GM21717 (cell line): ENCODE data around the gene PTPN5.

Source experiments
- ATAC-seq: cut with Tn5 transposase; IDR thresholded peaks from one replicate; pipeline ENCODE4 v1.9.1; 2021; ENCODE audit warnings: mild to moderate bottlenecking, moderate library complexity; ENCODE audit not compliant: unreplicated experiment

Gene PTPN5

GRCh38 chr11:18743365-18743764, 48.2 kb downstream of the PTPN5 start:
- ATAC-seq = no peak

- no peak for ATAC-seq
Observed at GRCh38 chr11:18741783-18742182, 49.8 kb downstream of the PTPN5 start.

- ATAC-seq = no peak
Observed at GRCh38 chr11:18739685-18740084, 51.9 kb downstream of the PTPN5 start.

- no peak for ATAC-seq
Observed at GRCh38 chr11:18737642-18738041, 54.0 kb downstream of the PTPN5 start.

GRCh38 chr11:18736590-18737148, 54.9 kb downstream of the PTPN5 start:
- no peak for ATAC-seq

- no peak for ATAC-seq
Observed at GRCh38 chr11:18733202-18733601, 58.4 kb downstream of the PTPN5 start.

- peak; percentile 52 for ATAC-seq
Observed at GRCh38 chr11:18731949-18732821, 59.4 kb downstream of the PTPN5 start.

GRCh38 chr11:18731441-18731840, 60.2 kb downstream of the PTPN5 start:
- ATAC-seq = no peak

- no peak for ATAC-seq
Observed at GRCh38 chr11:18730020-18730419, 61.6 kb downstream of the PTPN5 start.

- no peak for ATAC-seq
Observed at GRCh38 chr11:18729426-18729825, 62.2 kb downstream of the PTPN5 start.

- no peak for ATAC-seq
Observed at GRCh38 chr11:18728658-18729057, 62.9 kb downstream of the PTPN5 start.

- no peak for ATAC-seq
Observed at GRCh38 chr11:18727479-18728236, 63.9 kb downstream of the PTPN5 start.

- ATAC-seq = no peak
Observed at GRCh38 chr11:18726040-18726439, 65.6 kb downstream of the PTPN5 start, which contains the start of gene IGSF22. TSS of gene IGSF22 (minus strand) at chr11:18726188. CDS start at chr11:18724236, 1,952 bp downstream.

- no peak for ATAC-seq
Observed at GRCh38 chr11:18723991-18724390, 67.6 kb downstream of the PTPN5 start.

GRCh38 chr11:18722293-18722637, 69.3 kb downstream of the PTPN5 start:
- ATAC-seq = peak; percentile 13

- ATAC-seq = peak; percentile 74
Observed at GRCh38 chr11:18721561-18722292, 69.9 kb downstream of the PTPN5 start.

GRCh38 chr11:18720808-18721560, 70.6 kb downstream of the PTPN5 start:
- ATAC-seq = peak; percentile 69

- no peak for ATAC-seq
Observed at GRCh38 chr11:18720091-18720807, 71.3 kb downstream of the PTPN5 start.

- no peak for ATAC-seq
Observed at GRCh38 chr11:18715476-18715875, 76.1 kb downstream of the PTPN5 start.

GRCh38 chr11:18714443-18714780, 77.2 kb downstream of the PTPN5 start:
- no peak for ATAC-seq
